ENCODE data around the gene GALNT3. TPM values are rescaled to one million over a fixed set of nuclear protein-coding genes. Genes with fewer than 3 reads are reported as not detected.

GALNT3 gene
- total RNA-seq, 4 donors from 2014 or later, result 17.2 to 230 (median 52.7) TPM

GRCh38 chr2:165796129-165796528 is 2.1 kb upstream of the GALNT3 start:
- peak overlapping the region in 1 of 4 donors; percentile 92 for H3K27ac ChIP-seq
- H3K4me3 ChIP-seq, result no peak overlapping the region
- no peaks in the 10 kb centered on the region for H3K9me3 ChIP-seq
- no peak for TF ChIP-seq POLR2A (IDR thresholded peaks at IDR 0.05)
- no peak for TF ChIP-seq CTCF (IDR thresholded peaks at IDR 0.05)
- TF ChIP-seq EP300 (IDR thresholded peaks at IDR 0.05; ENCODE audit: low read depth), result no peak
- no peak for TF ChIP-seq POLR2AphosphoS5 (IDR thresholded peaks at IDR 0.05)
- DNase-seq, result no peak
- in situ Hi-C loops (cut with MboI; ENCODE audit: low pct_ligation_motif_present in 1 of 4, low pct_unique_long_range_greater_than_20kb in 1 of 4, low sequenced_read_pairs in 3 of 4) (no loop called here), intact Hi-C loops (cut with DNase I; ENCODE audit: low total_unique reads) (no loop called here)
- H3K36me3 ChIP-seq, result no peaks in the 10 kb centered on the region
- H3K4me1 ChIP-seq, result peaks cover 0 to 25% (median 5%) of the 10 kb centered on the region in 4 donors
- WGBS, 2 donors (ENCODE audit: low coverage in 1 of 2), result 36 to 41% methylated on average over 1 of the region's 1 CpG
- H3K27me3 ChIP-seq, result peaks cover 15% of the 10 kb centered on the region

GRCh38 chr2:165795011-165795410 is 964 bp upstream of the GALNT3 start:
- TF ChIP-seq POLR2A (IDR thresholded peaks at IDR 0.05), result peak; percentile 71
- TF ChIP-seq POLR2AphosphoS5 (IDR thresholded peaks at IDR 0.05), result peak in 2 of 3 donors; percentile 87 to 92
- no peak for TF ChIP-seq CTCF (IDR thresholded peaks at IDR 0.05)
- peaks cover 0 to 33% (median 7%) of the 10 kb centered on the region in 4 donors for H3K4me1 ChIP-seq
- 28 to 29% methylated on average over 2 of the region's 2 CpGs for WGBS, 2 donors (ENCODE audit: low coverage in 1 of 2)
- in situ Hi-C loops (cut with MboI; ENCODE audit: low pct_ligation_motif_present in 1 of 4, low pct_unique_long_range_greater_than_20kb in 1 of 4, low sequenced_read_pairs in 3 of 4) (no loop called here), intact Hi-C loops (cut with DNase I; ENCODE audit: low total_unique reads) (no loop called here)
- H3K4me3 ChIP-seq, result peak overlapping the region in 3 of 4 donors; percentile 48 to 71 (median 58)
- no peaks in the 10 kb centered on the region for H3K36me3 ChIP-seq
- H3K27me3 ChIP-seq, result peaks cover 15% of the 10 kb centered on the region
- peak; percentile 17 for DNase-seq
- no peaks in the 10 kb centered on the region for H3K9me3 ChIP-seq
- peak overlapping the region; percentile 91 to 93 (median 92) for H3K27ac ChIP-seq

- 1 to 4% methylated on average over 8 to 16 of the region's 18 CpGs for WGBS, 2 donors (ENCODE audit: low coverage in 1 of 2)
- Histone ChIP-seq H3K36me3 (no peaks in the 10 kb centered on the region), H3K9me3 (no peaks in the 10 kb centered on the region), H3K27me3 (peaks cover 15% of the 10 kb centered on the region), H3K27ac (peak overlapping the region; percentile 91 to 93 (median 92)), H3K4me3 (peak overlapping the region; percentile 44 to 71 (median 53)), H3K4me1 (peaks cover 0 to 33% (median 7%) of the 10 kb centered on the region in 4 donors)
- intact Hi-C loops (cut with DNase I; ENCODE audit: low total_unique reads), result no loop called here
- DNase-seq, result peak; percentile 69
- in situ Hi-C loops (cut with MboI; ENCODE audit: low pct_ligation_motif_present in 1 of 4, low pct_unique_long_range_greater_than_20kb in 1 of 4, low sequenced_read_pairs in 3 of 4), result no loop called here
- no peak for TF ChIP-seq POLR2A (IDR thresholded peaks at IDR 0.05)
- TF ChIP-seq POLR2AphosphoS5 (IDR thresholded peaks at IDR 0.05), result no peak
- TF ChIP-seq EP300 (IDR thresholded peaks at IDR 0.05; ENCODE audit: low read depth), result no peak
- no peak for TF ChIP-seq CTCF (IDR thresholded peaks at IDR 0.05)
Observed at GRCh38 chr2:165794536-165794928, 485 bp upstream of the GALNT3 start.

- peak overlapping the region; percentile 44 to 71 (median 53) for H3K4me3 ChIP-seq
- H3K27ac ChIP-seq, result peak overlapping the region; percentile 91 to 93 (median 92)
- H3K9me3 ChIP-seq, result no peaks in the 10 kb centered on the region
- intact Hi-C loops (cut with DNase I; ENCODE audit: low total_unique reads), result no loop called here
- TF ChIP-seq EP300 (IDR thresholded peaks at IDR 0.05; ENCODE audit: low read depth) (no peak), POLR2A (IDR thresholded peaks at IDR 0.05) (peak; percentile 65), POLR2AphosphoS5 (IDR thresholded peaks at IDR 0.05) (peak in 2 of 3 donors; percentile 53 to 82)
- DNase-seq, result peak; percentile 56
- no peaks in the 10 kb centered on the region for H3K36me3 ChIP-seq
- peaks cover 0 to 33% (median 7%) of the 10 kb centered on the region in 4 donors for H3K4me1 ChIP-seq
- peaks cover 15% of the 10 kb centered on the region for H3K27me3 ChIP-seq
- WGBS, 2 donors (ENCODE audit: low coverage in 1 of 2), result 15 to 50% methylated on average over 1 to 26 of the region's 35 CpGs
- in situ Hi-C loops (cut with MboI; ENCODE audit: low pct_ligation_motif_present in 1 of 4, low pct_unique_long_range_greater_than_20kb in 1 of 4, low sequenced_read_pairs in 3 of 4), result no loop called here
Observed at GRCh38 chr2:165793161-165793778, 777 bp downstream of the GALNT3 start.
